NCI-H345 treated with DMSO at 0.1 percent for 48 hours (cell line): ENCODE data around the gene DDIAS.
"Not testable (repeated sequence)": the region's sequence is repeated elsewhere in the genome, so short reads cannot be mapped to it uniquely, and the experiment has no call there.

Experiments used
- DNase-seq: peaks from one replicate; lab custom pipeline; 2025; ENCODE audit not compliant: unreplicated experiment; lab: John Stamatoyannopoulos, UW

The DDIAS gene, protein sequence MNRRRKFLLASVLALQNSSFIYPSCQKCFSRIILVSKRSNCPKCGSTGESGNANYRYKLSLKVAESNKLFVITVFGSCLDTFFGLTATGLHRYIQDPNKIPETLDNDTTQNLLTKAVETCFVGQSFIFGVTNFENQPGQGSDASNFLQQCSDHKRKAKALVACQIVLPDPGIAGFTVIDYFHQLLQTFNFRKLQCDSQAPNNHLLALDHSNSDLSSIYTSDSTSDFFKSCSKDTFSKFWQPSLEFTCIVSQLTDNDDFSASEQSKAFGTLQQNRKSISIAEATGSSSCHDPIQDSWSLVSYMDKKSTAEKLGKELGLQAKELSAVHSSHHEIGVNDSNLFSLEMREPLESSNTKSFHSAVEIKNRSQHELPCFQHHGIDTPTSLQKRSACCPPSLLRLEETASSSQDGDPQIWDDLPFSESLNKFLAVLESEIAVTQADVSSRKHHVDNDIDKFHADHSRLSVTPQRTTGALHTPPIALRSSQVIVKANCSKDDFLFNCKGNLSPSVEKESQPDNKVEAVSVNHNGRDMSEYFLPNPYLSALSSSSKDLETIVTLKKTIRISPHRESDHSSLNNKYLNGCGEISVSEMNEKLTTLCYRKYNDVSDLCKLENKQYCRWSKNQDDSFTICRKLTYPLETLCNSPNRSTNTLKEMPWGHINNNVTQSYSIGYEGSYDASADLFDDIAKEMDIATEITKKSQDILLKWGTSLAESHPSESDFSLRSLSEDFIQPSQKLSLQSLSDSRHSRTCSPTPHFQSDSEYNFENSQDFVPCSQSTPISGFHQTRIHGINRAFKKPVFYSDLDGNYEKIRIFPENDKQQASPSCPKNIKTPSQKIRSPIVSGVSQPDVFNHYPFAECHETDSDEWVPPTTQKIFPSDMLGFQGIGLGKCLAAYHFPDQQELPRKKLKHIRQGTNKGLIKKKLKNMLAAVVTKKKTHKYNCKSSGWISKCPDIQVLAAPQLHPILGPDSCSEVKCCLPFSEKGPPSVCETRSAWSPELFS

DNA sequence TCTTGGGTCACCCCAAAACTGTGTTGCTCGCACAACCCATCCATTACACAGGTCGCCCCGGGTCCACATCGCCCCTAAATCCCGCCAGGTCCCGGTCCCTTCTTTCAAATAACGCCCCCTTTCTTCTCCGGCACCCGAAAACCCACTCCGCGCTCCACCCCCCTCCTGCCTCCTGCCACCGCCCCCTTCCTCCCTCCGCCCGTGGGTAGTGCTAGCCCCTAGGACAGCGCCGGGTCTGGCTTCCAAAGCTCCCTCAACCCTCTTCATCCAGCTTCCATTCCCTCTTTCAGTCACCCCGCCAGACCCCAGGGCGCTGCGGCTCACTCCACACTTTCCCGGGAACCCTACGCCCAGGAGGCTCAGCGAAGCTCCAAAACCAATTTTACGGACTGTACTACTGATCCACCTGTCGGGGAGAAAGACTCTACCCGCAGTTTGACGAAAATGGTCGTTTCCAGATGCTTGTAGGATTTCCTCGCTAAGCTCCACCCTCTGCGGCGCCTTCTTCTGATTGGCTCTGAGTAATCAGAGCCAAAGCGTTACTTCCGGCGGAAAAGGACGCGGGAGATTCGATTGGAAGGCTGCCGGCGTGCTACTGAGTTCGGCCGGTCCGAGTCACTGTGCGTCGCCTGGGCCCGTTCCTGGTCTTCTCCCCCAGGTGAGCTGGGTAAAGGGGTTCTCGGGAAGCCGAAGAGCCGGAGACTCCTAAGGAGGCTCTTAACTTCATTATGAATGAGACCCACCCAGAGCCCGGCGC lies at the start of gene DDIAS:
Gene DDIAS (plus strand): TSS at position 572 of the 757 bp plus-strand sequence. CDS start 13,003 bp downstream, outside the sequence.
- DNase-seq = peak; percentile 97

DNA sequence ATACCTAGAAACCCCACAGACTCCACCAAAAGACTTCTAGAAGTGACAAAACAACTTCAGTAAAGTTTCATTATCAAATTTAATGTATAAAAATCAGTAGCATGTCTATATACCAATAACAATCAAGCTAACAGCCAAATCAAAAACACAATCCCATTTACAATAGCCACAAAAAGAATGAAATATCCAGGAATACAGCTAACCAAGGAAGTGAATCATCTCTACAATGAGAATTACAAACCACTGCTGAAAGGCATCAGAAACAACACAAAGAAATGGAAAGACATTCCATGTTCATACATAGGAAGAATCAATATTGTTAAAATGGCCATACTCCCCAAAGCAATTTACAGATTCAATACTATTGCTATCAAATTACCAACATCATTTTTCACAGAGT lies 47.3 kb upstream of the DDIAS start:
- DNase-seq = no peak

DNA sequence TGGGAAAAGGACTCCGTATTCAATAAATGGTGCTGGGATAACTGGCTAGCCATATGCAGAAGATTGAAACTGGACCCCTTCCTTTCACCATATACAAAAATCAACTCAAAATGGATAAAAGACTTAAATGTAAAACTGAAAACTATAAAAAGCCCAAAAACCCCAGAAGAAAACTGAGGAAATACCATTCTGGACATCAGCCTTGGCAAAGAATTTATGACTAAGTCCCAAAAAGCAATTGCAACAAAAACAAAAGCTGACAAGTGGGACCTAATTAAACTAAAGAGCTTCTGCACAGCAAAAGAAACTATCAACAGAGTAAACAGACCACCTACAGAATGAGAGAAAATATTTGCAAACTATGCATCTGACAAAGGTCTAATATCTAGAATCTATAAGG lies 46.6 kb upstream of the DDIAS start:
- DNase-seq = not testable (repeated sequence)

DNA sequence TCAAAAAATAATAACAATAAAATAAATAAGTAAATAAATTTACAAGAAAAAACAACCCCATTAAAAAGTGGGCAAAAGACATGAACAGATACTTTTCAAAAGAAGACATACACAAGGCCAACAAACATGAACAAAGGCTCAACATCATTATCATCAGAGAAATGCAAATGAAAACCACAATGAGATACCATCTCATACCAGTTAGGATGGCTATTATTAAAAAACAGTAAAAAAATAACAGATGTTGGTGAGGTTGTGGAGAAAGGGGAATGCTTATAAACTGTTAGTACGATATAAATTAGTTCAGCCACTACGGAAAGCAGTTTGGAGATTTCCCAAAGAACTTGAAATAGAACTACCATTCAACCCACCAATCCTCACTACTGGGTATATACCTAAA lies 45.9 kb upstream of the DDIAS start:
- DNase-seq = no peak

DNA sequence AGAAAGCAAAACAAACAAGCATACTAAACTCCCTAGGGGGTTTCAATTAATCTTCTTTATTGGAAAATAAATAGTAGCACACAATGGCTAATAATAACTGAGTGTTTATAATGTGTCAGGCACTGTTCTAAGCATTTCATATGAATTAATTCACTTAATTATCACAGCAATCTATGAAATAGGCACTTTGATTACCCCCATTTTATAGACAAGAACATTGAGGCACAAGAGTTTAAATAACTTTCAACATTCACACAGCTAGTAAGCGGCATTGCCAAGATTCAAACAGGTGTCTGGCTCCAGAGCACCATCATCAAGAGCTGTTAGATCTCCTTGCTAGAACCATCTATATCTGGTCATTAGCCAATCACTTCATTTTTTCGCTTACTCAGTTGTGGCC lies 44.4 kb upstream of the DDIAS start:
- no peak for DNase-seq

DNA sequence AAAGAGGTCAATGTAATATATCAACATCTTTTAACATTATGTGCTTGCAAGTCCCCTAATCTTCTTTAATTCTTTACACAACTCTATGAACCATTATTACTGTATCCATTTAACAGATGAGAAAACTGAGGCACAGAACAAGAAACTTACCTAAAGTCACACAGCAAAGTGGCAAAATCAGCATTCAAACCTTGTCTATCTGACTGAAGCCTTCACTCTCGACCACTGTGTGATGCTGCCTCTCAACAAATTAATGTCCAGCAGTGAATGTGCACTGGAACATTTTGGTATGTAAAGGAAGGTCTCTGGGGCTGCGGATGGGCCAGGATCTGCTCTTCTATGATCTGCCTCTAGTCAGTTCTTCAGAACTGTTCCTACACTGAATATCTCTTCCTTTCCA lies 43.4 kb upstream of the DDIAS start:
- no peak for DNase-seq

DNA sequence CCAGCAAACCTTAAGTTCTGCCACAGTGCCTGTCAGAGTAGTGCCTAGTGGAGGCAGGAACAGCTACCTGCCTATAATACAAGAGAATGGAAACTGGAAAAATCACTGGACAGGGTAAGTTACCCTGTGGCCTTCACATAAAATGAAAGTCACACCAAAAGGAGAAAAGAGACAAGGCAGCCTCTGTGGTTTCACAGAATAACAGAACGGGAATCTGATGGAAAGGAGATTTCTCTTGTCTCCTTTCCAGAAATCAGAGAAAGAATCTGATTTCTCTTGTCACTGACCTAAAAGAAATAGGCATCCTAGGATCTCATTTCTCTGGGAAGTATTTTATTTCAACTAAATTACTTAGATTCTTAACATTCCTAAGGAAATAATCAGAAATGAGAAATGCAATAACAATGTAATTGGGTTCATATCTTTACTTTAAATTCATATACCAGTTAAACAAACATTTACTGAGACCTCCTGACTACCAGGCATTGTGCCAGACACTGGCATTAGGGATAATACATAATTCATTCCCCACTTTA lies 42.9 kb upstream of the DDIAS start:
- DNase-seq = no peak

DNA sequence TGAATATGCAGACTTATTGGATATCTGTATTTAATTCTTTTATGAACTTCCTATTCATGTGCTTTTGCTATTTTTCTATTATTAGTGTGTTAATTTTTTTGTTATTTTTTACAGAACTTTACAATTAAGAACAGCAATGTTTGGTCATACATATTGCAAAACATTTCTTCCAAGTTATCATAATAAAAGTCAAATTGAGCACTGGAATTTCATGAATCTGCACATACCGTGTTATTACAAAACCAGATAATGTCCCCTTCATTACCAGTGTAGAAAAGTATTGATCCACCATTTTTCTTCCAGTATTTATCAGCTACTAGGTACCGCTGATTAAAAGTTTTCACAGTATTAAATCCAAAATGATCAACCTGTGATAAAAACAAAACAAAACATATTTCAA lies 41.8 kb upstream of the DDIAS start:
- DNase-seq = no peak

DNA sequence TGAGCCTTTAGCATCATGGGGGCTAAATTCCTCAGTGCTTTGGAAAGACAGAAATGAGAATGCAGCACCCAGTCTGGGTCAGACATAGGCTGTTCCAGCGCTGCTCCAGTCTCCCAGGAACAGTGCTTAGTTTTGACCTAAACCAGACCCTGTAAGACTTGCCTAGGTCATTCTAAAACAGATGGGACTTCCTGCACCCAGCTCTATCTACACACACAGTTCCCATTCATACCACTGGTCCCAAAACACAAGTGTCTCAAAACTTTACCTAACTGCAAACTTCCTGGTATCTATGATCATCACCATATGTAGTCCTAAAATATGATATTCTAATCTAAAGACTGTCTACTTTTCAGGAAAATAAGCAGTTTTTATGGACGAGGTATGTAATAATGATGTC lies 39.2 kb upstream of the DDIAS start:
- DNase-seq = no peak

DNA sequence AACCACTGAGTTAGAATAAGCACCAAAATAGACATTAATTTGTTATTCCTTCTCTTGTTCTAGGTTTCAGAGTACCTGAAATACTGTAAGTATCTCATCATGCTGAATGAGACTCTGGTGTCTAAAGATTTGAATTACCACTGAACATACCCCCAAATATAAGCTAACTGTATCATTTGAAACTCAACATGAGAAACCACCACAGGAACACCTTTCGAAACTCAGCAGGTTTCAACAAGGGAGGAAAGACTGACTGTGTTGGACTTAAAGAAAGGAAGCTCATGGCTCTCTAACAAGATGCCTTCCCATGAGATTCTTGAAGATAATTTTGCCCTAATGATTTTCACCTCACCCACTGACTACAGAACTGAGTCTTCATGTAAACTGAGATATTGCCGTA lies 38.3 kb upstream of the DDIAS start:
- no peak for DNase-seq

DNA sequence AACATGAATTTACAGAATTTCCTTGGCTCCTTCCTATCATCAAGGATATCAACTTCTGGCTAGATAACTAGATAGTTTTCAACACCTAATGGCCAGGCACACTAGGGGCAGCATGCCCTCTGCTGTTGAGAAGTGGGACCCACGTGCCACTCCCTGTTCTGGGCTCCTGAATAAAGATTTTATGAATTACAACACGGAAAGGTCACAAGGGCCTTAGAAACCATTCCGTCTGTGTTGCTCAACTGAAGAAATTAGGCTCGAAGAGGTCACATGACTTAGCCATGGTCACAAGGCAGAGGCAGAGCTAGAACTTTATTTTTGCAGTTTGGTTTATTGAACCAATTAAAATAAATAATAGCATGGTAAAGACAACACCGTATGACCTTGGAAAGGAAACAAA lies 37.3 kb upstream of the DDIAS start:
- peak; percentile 12 for DNase-seq

DNA sequence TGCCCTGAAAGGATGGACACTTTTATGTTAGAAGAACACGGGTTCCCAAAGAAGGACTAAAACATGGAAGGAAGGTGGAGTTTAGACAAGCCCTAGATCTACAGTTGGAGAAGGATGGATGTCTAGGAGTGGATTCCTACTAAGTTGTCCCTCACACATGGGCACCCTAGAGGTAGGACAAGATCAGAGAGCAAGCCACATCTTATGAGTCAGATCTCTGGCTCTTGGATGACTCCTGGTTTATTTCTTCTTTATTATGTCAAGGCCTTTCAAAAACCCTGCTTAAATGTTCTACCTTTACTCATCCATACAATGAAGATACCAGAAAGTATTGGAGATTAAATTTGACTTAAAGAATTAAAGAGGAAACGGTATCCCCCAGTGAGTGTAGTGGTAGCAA lies 35.7 kb upstream of the DDIAS start:
- DNase-seq = no peak

DNA sequence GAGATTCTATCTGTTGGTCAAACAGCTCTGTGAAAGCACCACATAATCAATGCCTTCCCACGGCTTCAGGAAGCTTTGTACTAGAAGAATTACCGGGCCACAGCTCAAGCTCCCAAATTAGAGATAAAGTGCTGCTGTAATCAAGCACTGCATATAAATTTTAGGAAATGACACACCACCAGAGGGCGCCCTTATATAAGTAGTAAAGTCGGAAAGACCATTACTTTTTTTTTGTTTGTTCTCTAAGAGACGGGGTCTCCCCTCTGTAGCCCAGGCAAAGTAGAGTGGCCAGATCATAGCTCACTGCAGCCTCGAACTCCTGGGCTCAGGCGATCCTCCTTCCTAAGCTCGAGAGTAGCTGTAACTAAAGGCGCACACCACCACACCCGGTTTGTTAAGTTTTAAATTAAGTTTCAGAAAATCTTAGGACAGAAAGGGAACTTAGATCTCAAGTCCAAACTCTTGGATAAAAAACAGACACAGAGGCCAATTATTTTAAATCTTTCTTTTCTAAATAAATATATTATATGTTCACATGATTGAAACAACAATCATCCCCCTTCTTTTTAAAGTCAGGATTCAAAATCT lies 33.9 kb upstream of the DDIAS start:
- peak; percentile 69 for DNase-seq

DNA sequence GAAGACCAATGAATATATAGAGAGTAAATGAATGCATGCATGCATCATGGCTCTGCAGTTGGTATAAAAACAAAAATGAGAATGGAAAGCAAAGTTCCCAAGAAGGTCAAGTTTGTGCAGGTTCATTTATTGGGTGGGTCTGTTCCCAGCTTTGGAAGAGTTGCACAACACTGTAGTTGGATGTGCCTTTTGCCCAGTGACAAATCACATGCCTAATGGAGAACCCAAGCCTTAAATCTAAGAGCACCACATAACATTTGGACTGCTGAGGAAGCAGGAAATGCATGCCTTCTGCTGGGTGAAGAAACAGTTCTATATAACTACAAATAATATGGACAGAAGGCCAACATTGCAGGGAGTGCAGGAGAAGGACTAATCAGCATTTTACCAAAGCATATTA lies 31.9 kb upstream of the DDIAS start:
- DNase-seq = no peak

DNA sequence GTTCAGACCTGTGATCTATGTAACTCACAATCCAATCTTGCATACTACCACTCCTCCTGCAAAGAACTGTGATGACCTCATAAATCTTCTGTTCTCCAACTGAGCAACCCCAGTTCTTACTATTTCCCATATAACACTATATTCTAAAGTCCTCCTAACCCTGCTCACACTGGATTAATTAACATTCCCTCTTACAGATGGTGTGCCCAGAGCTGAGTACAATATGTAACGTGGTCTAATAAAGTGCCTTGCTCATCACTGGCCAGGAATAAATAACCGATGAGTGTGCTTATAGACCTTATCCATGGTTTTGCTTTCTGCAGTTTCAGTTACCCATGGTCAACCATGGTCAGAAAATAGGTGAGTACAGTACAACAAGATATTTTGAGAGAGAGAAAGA lies 29.9 kb upstream of the DDIAS start:
- no peak for DNase-seq

DNA sequence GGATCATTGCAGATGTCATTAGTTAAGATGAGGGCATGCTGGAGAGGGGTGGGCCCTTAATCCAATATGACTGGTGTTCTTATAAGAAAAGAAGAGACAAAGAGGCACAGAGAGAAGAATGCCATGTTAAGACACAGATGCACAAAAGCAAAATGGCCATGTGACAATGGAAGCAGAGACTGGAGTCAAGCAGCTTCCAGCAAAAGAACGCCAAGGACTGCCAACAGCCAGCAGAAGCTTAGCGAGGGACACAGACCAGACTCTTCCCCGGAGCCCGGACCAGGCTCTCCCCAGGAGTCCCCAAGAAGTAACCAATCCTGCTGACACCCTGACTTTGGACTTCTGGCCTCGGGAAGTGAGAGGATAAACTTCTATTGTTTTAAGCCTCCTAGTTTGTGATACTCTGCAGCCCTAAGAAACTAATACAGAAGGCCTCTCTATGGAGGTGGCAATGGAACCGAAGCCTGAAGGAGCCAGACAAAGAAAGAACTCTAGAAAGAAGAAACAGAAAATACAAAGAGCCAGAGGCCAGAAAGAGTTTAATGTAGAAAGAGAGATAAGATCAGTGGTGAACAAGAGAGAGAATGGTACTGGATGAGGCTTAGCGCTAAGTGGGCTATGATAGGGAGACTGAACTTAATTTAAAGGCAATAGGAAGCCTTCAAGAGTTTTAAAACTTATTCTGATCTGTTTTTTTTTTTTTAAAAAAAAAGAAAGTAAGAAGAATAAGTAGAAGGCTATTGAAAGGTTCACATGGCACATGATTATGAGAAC lies 29.0 kb upstream of the DDIAS start:
- DNase-seq = no peak

DNA sequence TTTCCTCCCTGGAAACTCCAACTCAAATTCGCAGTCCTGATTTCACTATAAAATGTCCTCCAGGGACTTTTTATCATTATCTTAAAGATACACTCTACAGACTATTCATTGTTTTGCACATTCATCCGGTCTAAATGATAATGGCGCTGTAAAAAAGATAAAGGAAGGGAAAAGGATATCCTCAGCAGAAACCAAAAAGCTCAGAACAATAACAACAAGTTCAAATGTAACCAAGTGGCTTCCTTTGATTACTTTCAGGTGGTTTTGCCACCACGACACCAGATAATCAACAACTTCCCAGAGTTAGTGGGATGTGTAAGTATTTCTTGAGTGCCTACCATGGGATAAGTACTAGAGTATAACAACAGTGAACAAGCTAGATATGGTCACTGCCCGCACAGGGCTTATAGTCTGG lies 27.6 kb upstream of the DDIAS start:
- no peak for DNase-seq

DNA sequence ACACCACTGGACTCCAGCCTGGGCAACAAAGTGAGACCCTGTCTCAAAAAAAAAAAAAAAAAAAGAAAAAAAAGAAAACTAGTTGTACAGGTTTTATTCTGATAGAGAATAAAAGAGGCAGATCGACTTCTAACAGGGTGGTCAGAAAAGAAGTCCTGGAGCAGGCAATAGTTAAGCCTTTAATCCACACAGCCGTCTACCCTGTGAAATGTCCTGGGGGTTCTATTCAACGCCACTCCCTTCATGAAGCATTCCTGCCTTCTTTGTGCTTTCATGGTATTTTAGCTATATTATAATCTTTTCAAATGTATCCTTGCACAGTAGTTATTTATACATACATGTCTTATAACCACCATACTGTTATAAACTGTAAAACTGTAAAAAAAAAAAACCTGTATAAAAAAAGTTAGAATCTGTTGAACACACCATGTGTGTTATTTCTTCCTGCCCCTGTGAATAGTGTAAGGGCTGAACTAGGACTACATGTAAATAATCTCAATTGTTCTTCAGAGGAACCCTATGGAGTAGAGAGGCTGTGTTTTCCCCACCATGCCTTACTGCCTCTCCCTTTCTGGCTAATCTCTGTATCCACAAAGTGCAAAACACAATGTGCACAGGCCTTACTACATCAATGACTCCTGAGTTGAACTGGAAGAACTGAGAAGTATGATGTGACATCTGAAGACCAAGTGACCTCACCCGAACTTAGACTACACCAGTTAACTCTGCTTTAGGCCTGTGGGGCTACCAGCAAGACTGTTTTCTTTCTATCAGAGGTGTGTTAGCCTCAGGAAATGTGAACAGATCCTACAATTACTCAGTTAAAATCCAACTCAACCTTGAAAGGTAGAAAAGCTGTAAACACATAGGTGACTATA lies 26.7 kb upstream of the DDIAS start:
- DNase-seq = no peak

DNA sequence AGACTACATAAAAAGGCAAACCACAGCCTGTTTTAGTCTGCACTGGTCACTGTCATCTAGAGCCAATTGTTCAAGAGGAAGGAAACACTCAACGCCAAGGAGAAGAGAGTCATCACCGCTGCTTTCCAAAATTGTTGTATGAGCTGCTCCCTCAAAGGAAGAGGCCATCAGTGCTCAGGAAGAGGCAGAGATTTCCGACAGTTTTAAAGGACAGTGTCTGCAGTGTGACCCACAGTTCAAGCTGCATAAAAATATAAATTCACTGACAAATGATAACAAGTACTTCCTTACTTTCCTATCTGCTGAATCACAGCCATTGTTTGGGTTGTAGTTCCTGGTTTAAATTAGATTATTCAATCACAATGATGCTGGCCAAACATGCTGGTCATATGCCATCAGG lies 17.7 kb upstream of the DDIAS start:
- no peak for DNase-seq
